Activated naive CD4-positive, alpha-beta T cell treated with anti-CD3 and anti-CD28 coated beads for 36 hours (primary cell): ENCODE results near the gene CHIT1. TPM values are rescaled to one million over a fixed set of nuclear protein-coding genes. Genes with fewer than 3 reads are reported as not detected.
"Not testable (repeated sequence)": the region's sequence is repeated elsewhere in the genome, so short reads cannot be mapped to it uniquely, and the experiment has no call there.

ENCODE experiments used
- CTCF ChIA-PET: fragments of 350-600 bp; sonication (Branson Sonifier 250); formaldehyde crosslinking; loops from one replicate; lab custom pipeline; 2021; ENCODE audit warnings: antibody characterized with exemption; lab: Charles Lee
- DNase-seq: peaks from one replicate; pipeline ENCODE4 v3.0.0-alpha.2; 2020
- H3K27ac Mint-ChIP-seq: one replicate; pipeline ENCODE4 v1.8.0; 2021; ENCODE audit warnings: mild to moderate bottlenecking, mixed read lengths
- H3K27me3 Mint-ChIP-seq: one replicate; pipeline ENCODE4 v1.8.0; 2021; ENCODE audit warnings: low read depth, mixed read lengths
- H3K36me3 Mint-ChIP-seq: one replicate; pipeline ENCODE4 v1.8.0; 2021; ENCODE audit warnings: low read depth, mixed read lengths
- H3K4me1 Mint-ChIP-seq: one replicate; pipeline ENCODE4 v1.8.0; 2021; ENCODE audit warnings: low read depth, mixed read lengths
- H3K4me3 Mint-ChIP-seq: one replicate; pipeline ENCODE4 v1.8.0; 2021; ENCODE audit warnings: mild to moderate bottlenecking, moderate library complexity, mixed read lengths
- H3K9me3 Mint-ChIP-seq: one replicate; pipeline ENCODE4 v1.8.0; 2021; ENCODE audit warnings: mixed read lengths
- intact Hi-C: fragments of 100-400 bp; cut with micrococcal nuclease; formaldehyde crosslinking; loops from one replicate; pipeline ENCODE4 v1.15.1; 2023
- total RNA-seq, 2 experiments: library from RNA; stranded (reverse); gene quantifications; one replicate each; pipeline ENCODE4 v1.2.3, GENCODE V29; 2021

CHIT1 gene
- total RNA-seq, 2 experiments from 2014 or later = 1.1 to 1.3 TPM

GRCh38 chr1:203263496-203263895, 34.0 kb upstream of the CHIT1 start:
- H3K4me1 Mint-ChIP-seq = peaks cover 8% of the 10 kb centered on the region
- H3K27me3 Mint-ChIP-seq = no peaks in the 10 kb centered on the region
- CTCF ChIA-PET = interaction anchor here (1.9 to 10.1 kb wide), 3 partner anchors 78 to 225 kb away, joined by 4 to 686 read pairs (median 7); partner anchors contain the start of gene FMOD
- no peak overlapping the region for H3K27ac Mint-ChIP-seq
- H3K9me3 Mint-ChIP-seq = no peaks in the 10 kb centered on the region
- intact Hi-C loops = no loop called here
- no peaks in the 10 kb centered on the region for H3K36me3 Mint-ChIP-seq
- no peak overlapping the region for H3K4me3 Mint-ChIP-seq
- DNase-seq = no peak

GRCh38 chr1:203256636-203257035, 27.2 kb upstream of the CHIT1 start:
- H3K4me3 Mint-ChIP-seq, intact Hi-C loops, DNase-seq, H3K27ac Mint-ChIP-seq, H3K9me3 Mint-ChIP-seq, H3K4me1 Mint-ChIP-seq, H3K36me3 Mint-ChIP-seq: not testable (repeated sequence)
- peaks cover 15% of the 10 kb centered on the region for H3K27me3 Mint-ChIP-seq
- CTCF ChIA-PET = interaction anchor here (1.0 kb wide), 1 partner anchor 13 kb away, joined by 3 read pairs; no protein-coding TSS in a partner anchor

DNA sequence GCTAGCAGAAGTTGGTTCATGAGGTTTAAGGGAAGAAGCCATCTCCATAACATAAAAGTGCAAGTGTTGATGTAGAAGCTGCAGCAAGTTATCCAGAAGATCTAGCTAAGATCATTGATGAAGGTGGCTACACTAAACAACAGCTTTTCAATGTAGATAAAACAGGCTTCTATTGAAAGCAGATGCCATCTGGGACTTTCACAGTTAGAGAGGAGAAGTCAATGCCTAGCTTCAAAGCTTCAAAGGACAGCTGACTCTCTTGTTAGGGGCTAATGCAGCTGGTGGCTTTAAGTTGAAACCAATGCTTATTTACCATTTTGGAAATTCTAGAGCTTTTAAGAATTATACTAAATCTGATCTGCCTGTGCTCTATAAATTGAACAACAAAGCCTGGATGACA, 25.3 kb upstream of the CHIT1 start:
- H3K36me3 Mint-ChIP-seq, H3K4me3 Mint-ChIP-seq, H3K9me3 Mint-ChIP-seq, DNase-seq, H3K27ac Mint-ChIP-seq, intact Hi-C loops, H3K4me1 Mint-ChIP-seq: not testable (repeated sequence)
- CTCF ChIA-PET = interaction anchor here (0.7 to 1.8 kb wide), 3 partner anchors 12 to 216 kb away, joined by 3 to 7 read pairs (median 5); no protein-coding TSS in a partner anchor
- peaks cover 15% of the 10 kb centered on the region for H3K27me3 Mint-ChIP-seq

- H3K36me3 Mint-ChIP-seq = no peaks in the 10 kb centered on the region
- no peak overlapping the region for H3K27ac Mint-ChIP-seq
- peaks cover 15% of the 10 kb centered on the region for H3K27me3 Mint-ChIP-seq
- H3K4me1 Mint-ChIP-seq = no peaks in the 10 kb centered on the region
- intact Hi-C loops = no loop called here
- no peaks in the 10 kb centered on the region for H3K9me3 Mint-ChIP-seq
- no peak for DNase-seq
- H3K4me3 Mint-ChIP-seq = no peak overlapping the region
- CTCF ChIA-PET = no interaction called here
Measured at GRCh38 chr1:203252678-203253077, 23.2 kb upstream of the CHIT1 start.

- Mint-ChIP-seq H3K4me3 (no peak overlapping the region), H3K36me3 (no peaks in the 10 kb centered on the region), H3K27me3 (peaks cover 15% of the 10 kb centered on the region), H3K27ac (no peak overlapping the region), H3K4me1 (no peaks in the 10 kb centered on the region), H3K9me3 (no peaks in the 10 kb centered on the region)
- intact Hi-C loops = no loop called here
- no peak for DNase-seq
- CTCF ChIA-PET = interaction anchor here (1.3 to 1.5 kb wide), 2 partner anchors 16 to 91 kb away, joined by 3 to 5 read pairs; no protein-coding TSS in a partner anchor
Measured at GRCh38 chr1:203251466-203251865, 22.0 kb upstream of the CHIT1 start.

DNA sequence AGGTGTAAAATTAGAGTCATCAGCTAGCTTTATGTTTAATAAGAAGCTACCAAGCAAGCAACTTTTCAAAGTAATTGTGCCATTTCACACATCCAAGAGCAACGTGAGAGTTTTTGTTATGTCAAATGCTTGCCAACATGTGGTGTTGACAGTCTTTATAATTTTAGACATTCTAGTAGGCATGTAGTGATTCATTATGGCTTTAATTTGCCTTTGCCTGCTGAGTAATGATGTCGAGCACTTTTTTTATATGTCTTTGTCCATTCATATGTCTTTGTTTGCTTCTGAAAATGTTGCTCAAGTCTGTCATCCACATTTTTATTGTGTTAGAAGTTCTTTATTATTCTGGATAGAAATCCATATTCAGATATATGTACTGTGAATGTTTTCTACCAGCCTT, 21.4 kb upstream of the CHIT1 start:
- Mint-ChIP-seq H3K4me3 (no peak overlapping the region), H3K9me3 (no peaks in the 10 kb centered on the region), H3K36me3 (no peaks in the 10 kb centered on the region), H3K27ac (no peak overlapping the region), H3K27me3 (peaks cover 13% of the 10 kb centered on the region), H3K4me1 (no peaks in the 10 kb centered on the region)
- CTCF ChIA-PET = interaction anchor here (1.0 to 1.5 kb wide), 4 partner anchors 17 to 210 kb away, joined by 3 to 5 read pairs (median 4); no protein-coding TSS in a partner anchor
- no peak for DNase-seq
- intact Hi-C loops = no loop called here

DNA sequence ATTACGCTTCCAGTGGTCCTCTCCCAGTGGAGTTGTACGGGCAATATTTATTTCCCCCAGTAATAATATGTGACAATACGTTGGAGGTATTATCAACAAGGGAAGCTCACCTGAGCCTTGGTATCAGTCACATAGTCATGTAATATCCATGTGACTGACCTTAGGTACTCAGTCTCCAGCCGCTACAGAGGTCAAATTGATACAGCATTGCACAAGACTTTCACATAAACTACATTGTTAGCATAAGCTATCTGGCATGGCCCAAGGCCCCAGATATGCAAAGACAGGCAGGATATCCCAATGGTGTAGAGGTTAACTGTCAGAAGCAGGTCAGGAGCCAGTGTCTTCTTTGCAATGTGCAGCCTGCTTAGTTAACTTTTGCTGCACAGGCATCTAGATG, 15.3 kb upstream of the CHIT1 start:
- CTCF ChIA-PET = interaction anchor here (1.0 kb wide), 1 partner anchor 98 kb away, joined by 4 read pairs; no protein-coding TSS in a partner anchor
- H3K9me3 Mint-ChIP-seq = no peaks in the 10 kb centered on the region
- H3K4me1 Mint-ChIP-seq = no peaks in the 10 kb centered on the region

DNA sequence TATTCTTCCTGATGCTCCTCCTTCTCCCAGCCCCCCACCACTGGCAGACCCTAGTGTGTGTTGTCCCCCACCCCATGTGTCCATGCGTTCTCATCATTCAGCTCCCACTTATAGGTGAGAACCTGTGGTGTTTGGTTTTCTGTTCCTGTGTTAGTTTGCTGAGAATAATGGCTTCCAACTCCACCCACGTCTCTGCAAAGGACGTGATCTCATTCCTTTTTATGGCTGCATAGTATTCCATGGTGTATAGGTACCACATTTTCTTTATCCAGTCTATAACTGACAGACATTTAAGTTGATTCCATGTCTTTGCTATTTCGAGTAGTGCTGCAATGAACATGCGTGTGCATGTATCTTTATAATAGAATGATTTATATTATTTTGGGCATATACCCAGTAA, 12.2 kb upstream of the CHIT1 start:
- DNase-seq, H3K4me1 Mint-ChIP-seq, intact Hi-C loops, H3K9me3 Mint-ChIP-seq, H3K4me3 Mint-ChIP-seq, H3K27ac Mint-ChIP-seq, H3K36me3 Mint-ChIP-seq: not testable (repeated sequence)
- peaks cover 18% of the 10 kb centered on the region for H3K27me3 Mint-ChIP-seq
- CTCF ChIA-PET = interaction anchor here (1.0 kb wide), 1 partner anchor 26 kb away, joined by 4 read pairs; no protein-coding TSS in a partner anchor

More for the DNA sequence above, 15.3 kb upstream of the CHIT1 start:
- no peak for DNase-seq
- no peaks in the 10 kb centered on the region for H3K36me3 Mint-ChIP-seq
- H3K27ac Mint-ChIP-seq = no peak overlapping the region
- no peak overlapping the region for H3K4me3 Mint-ChIP-seq
- H3K27me3 Mint-ChIP-seq = peaks cover 10% of the 10 kb centered on the region
- intact Hi-C loops = no loop called here

GRCh38 chr1:203239526-203240305, 10.2 kb upstream of the CHIT1 start:
- no peak overlapping the region for H3K4me3 Mint-ChIP-seq
- no peaks in the 10 kb centered on the region for H3K36me3 Mint-ChIP-seq
- no peak for DNase-seq
- peaks cover 13% of the 10 kb centered on the region for H3K9me3 Mint-ChIP-seq
- CTCF ChIA-PET = interaction anchor here (1.2 kb wide), 1 partner anchor 12 kb away, joined by 3 read pairs; no protein-coding TSS in a partner anchor
- no peak overlapping the region for H3K27ac Mint-ChIP-seq
- intact Hi-C loops = no loop called here
- peaks cover 18% of the 10 kb centered on the region for H3K27me3 Mint-ChIP-seq
- no peaks in the 10 kb centered on the region for H3K4me1 Mint-ChIP-seq

GRCh38 chr1:203239081-203239480, 9.6 kb upstream of the CHIT1 start:
- H3K9me3 Mint-ChIP-seq = peaks cover 16% of the 10 kb centered on the region
- CTCF ChIA-PET = interaction anchor here (1.2 kb wide), 1 partner anchor 11 kb away, joined by 3 read pairs; no protein-coding TSS in a partner anchor
- peaks cover 18% of the 10 kb centered on the region for H3K27me3 Mint-ChIP-seq
- no peak for DNase-seq
- no peak overlapping the region for H3K4me3 Mint-ChIP-seq
- no peak overlapping the region for H3K27ac Mint-ChIP-seq
- H3K4me1 Mint-ChIP-seq = no peaks in the 10 kb centered on the region
- no peaks in the 10 kb centered on the region for H3K36me3 Mint-ChIP-seq
- intact Hi-C loops = no loop called here

DNA sequence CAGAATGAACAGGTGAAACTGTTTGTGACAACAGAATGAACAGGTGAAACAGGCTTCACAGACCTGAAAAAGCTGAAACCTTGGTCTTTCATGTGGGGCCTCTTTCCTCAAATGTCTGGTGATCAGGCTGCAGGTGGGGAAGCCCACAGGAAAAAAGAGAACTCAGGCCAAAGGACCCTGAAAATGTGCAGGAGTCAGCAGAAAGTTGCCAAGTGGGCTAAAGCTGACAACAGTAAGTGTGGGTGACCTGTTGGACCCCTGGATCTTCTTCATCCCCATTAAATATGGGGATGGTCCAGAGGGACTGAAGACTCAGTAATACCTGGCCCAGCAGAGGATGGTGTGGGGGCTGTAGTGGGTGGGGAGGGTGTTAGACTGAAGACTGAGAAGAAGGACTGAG, 9.1 kb upstream of the CHIT1 start:
- intact Hi-C loops = no loop called here
- H3K9me3 Mint-ChIP-seq = peaks cover 22% of the 10 kb centered on the region
- H3K4me3 Mint-ChIP-seq = no peak overlapping the region
- no peaks in the 10 kb centered on the region for H3K36me3 Mint-ChIP-seq
- peaks cover 21% of the 10 kb centered on the region for H3K27me3 Mint-ChIP-seq
- no peak overlapping the region for H3K27ac Mint-ChIP-seq
- H3K4me1 Mint-ChIP-seq = no peaks in the 10 kb centered on the region
- no peak for DNase-seq
- CTCF ChIA-PET = no interaction called here

DNA sequence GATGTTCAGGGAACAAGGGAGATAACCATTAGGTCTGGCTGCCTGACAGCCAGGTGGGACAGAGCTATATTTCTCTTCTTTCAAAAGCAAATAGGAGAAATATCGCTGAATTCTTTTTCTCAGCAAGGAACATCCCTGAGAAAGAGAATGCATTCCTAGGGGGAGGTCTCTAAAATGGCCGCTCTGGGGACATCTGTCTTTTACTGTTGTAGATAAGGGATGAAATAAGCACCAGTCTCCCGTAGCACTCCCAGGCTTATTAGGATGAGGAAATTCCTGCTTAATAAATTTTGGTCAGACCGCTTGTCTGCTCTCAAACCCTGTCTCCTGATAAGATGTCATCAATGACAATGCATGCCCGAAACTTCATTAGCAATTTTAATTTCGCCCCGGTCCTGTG, 5.4 kb upstream of the CHIT1 start:
- H3K36me3 Mint-ChIP-seq, intact Hi-C loops, H3K4me3 Mint-ChIP-seq, H3K4me1 Mint-ChIP-seq, DNase-seq, H3K27ac Mint-ChIP-seq: not testable (repeated sequence)
- CTCF ChIA-PET = interaction anchor here (0.7 to 1.4 kb wide), 3 partner anchors 21 to 33 kb away, joined by 3 read pairs; no protein-coding TSS in a partner anchor
- peaks cover 17% of the 10 kb centered on the region for H3K27me3 Mint-ChIP-seq
- H3K9me3 Mint-ChIP-seq = peaks cover 22% of the 10 kb centered on the region
